ENCODE measurements around the gene CHD3. TPM values are rescaled to one million over a fixed set of nuclear protein-coding genes. Genes with fewer than 3 reads are reported as not detected.

Gene CHD3
- total RNA-seq, 6 experiments from 2014 or later = 3.2 to 7.2 (median 5.1) TPM

DNA sequence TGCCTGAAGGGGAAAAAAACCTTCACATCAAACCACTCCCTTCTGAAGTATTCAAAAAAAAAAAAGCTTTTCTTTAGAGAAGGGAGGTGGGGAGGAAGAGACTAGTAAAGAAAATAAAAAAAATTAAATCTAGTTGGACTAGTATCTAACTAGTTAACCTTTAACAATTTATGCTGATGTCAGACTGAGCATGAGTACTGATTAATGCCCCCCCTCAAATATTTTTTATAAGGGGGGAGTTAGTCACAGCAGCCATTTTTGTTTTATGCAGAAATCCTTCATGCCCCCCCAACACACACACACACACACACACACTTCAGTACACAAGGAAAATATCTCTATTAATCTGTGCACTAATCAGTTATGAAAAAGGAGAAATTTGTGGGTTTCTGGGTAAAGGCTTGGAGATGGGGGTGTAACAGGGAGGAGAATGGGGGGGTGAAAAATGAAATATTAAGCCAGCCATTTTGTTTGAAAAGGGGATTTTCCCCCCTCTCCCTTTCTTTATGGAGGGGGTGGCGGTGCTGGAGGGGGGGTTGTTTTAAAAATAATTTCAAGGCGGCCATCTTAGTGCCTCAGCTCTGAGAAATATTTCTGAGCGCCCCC is 4.7 kb upstream of the CHD3 start:
- no peak for DNase-seq

DNA sequence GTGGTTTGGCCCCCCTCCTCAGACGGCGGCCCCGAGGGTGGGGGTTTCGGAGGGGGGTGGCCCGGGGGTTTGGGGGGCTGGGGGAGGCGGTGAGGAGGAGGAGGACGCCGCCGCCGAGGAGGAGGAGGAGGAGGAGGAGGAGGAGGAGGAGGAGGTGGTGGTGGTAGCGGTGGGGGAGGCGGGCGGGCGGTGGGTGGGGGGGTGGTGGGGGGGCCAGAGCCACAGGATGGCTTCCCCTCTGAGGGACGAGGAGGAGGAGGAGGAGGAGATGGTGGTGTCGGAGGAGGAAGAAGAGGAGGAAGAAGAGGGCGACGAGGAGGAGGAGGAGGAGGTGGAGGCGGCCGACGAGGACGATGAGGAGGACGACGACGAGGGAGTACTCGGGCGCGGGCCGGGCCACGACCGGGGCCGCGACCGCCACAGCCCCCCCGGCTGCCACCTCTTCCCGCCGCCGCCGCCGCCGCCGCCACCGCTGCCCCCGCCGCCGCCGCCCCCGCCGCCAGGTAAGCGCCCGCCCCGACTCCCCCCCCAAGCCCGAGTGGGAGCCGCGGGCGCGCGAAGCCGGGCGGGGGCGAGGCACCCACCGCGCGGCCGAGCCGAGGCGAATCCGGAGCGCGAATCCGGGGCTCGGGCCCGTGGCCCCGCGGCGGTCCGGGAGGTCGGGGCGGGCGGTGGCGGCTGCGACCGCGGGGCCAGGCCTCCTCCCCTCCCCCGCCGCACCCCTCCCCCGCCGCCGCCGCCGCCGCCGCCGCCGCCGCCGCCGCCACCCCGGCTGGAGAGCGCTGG is 3.8 kb upstream of the CHD3 start:
- Histone ChIP-seq H3K4me3 (peak overlapping the region; percentile 56 to 63 (median 59)), H3K4me1 (peaks cover 3 to 42% (median 21%) of the 10 kb centered on the region in 4 donors), H3K36me3 (no peaks in the 10 kb centered on the region), H3K9me3 (no peaks in the 10 kb centered on the region), H3K27me3 (no peaks in the 10 kb centered on the region), H3K27ac (peak overlapping the region in 2 of 3 donors; percentile 82 to 88)
- ATAC-seq (no peak), DNase-seq (no peak)
- intact Hi-C loops (cut with DNase I) = no loop called here
- TF ChIP-seq POLR2A (IDR thresholded peaks at IDR 0.05) = no peak
- TF ChIP-seq, protein P1, sequence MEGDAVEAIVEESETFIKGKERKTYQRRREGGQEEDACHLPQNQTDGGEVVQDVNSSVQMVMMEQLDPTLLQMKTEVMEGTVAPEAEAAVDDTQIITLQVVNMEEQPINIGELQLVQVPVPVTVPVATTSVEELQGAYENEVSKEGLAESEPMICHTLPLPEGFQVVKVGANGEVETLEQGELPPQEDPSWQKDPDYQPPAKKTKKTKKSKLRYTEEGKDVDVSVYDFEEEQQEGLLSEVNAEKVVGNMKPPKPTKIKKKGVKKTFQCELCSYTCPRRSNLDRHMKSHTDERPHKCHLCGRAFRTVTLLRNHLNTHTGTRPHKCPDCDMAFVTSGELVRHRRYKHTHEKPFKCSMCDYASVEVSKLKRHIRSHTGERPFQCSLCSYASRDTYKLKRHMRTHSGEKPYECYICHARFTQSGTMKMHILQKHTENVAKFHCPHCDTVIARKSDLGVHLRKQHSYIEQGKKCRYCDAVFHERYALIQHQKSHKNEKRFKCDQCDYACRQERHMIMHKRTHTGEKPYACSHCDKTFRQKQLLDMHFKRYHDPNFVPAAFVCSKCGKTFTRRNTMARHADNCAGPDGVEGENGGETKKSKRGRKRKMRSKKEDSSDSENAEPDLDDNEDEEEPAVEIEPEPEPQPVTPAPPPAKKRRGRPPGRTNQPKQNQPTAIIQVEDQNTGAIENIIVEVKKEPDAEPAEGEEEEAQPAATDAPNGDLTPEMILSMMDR (IDR thresholded peaks at IDR 0.05) = no peak
- WGBS (ENCODE audit: insufficient coverage, low coverage, low lambda C conversion rate, missing lambda C conversion rate) = 1% methylated on average over 38 of the region's 100 CpGs

More for the DNA sequence above, 4.7 kb upstream of the CHD3 start:
- no peaks in the 10 kb centered on the region for H3K36me3 ChIP-seq
- no peak for TF ChIP-seq POLR2A (IDR thresholded peaks at IDR 0.05)
- TF ChIP-seq, protein P1 (IDR thresholded peaks at IDR 0.05) = no peak
- ATAC-seq = no peak
- H3K27me3 ChIP-seq = no peaks in the 10 kb centered on the region
- H3K4me1 ChIP-seq = peaks cover 3 to 34% (median 17%) of the 10 kb centered on the region in 4 donors
- H3K9me3 ChIP-seq = no peaks in the 10 kb centered on the region
- H3K4me3 ChIP-seq = no peak overlapping the region
- intact Hi-C loops (cut with DNase I) = no loop called here
- 34% methylated on average over 3 of the region's 3 CpGs for WGBS (ENCODE audit: insufficient coverage, low coverage, low lambda C conversion rate, missing lambda C conversion rate)
- H3K27ac ChIP-seq = no peak overlapping the region

DNA sequence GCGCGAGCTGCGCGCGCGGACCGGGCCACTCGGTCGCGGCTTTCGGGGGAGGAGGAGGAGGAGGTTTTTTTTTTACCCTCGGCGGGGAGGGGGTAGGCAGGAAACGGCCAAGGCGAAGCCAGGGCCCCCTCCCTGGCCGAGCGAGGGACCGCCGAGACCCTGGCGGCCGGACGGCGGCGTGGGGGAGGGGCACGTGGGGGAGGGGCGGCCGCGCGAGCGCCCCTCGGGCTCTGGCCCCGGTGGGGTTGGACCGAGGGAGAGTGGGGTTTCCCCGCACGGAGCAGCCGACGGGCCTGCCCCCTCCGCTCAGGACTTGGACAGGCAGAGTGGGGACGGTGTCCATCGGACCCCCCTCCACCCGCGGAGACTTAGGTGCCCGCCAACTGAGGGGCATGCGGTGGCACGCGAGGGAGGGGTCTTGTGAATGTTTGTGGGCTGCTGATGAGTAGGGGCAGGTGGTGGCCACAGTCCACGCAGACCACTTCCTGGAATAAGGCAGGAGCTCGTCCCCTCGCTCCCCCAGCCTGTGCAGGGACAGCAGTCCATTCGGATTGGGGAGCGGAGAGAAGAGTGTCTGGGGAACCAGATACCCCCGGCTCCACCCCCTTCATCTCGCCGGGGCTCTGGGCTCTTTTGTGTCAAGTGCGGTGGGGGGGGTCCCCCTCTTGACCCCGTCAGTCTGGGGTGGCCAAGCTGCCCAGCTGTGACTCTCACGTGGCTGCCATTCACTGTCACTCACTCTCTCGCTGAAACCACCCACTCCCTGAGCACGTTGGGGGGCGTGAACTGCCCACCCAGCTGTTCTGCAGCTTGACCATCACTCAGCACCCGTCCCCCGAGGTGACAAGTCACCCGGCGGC is 3.0 kb upstream of the CHD3 start:
- intact Hi-C loops (cut with DNase I) = no loop called here

More for the DNA sequence above, 3.0 kb upstream of the CHD3 start:
- peak in 1 of 4 donors; percentile 1 for ATAC-seq
- Histone ChIP-seq H3K27ac (peak overlapping the region; percentile 82 to 88 (median 82)), H3K36me3 (no peaks in the 10 kb centered on the region), H3K9me3 (no peaks in the 10 kb centered on the region), H3K27me3 (no peaks in the 10 kb centered on the region), H3K4me1 (peaks cover 3 to 43% (median 22%) of the 10 kb centered on the region in 4 donors), H3K4me3 (peak overlapping the region; percentile 56 to 63 (median 59))
- 0% methylated on average over 2 of the region's 64 CpGs for WGBS (ENCODE audit: insufficient coverage, low coverage, low lambda C conversion rate, missing lambda C conversion rate)
- DNase-seq = peak in 2 of 3 donors; percentile 49 to 57
- TF ChIP-seq, protein P1 (IDR thresholded peaks at IDR 0.05) = no peak
- no peak for TF ChIP-seq POLR2A (IDR thresholded peaks at IDR 0.05)
